BLaER1 (cell line): Measurements from ENCODE around the gene RPRD1B.

Experiments used
- H3K27ac ChIP-seq: shearing (Covaris generic); formaldehyde crosslinking; 2 replicates; pipeline ENCODE4 v1.8.1; 2022
- H3K27me3 ChIP-seq: shearing (Covaris generic); formaldehyde crosslinking; 2 replicates; pipeline ENCODE4 v1.8.1; 2022
- H3K36me3 ChIP-seq: shearing (Covaris generic); formaldehyde crosslinking; 2 replicates; pipeline ENCODE4 v1.8.1; 2022
- H3K4me1 ChIP-seq: shearing (Covaris generic); formaldehyde crosslinking; 2 replicates; pipeline ENCODE4 v1.8.1; 2022
- H3K4me2 ChIP-seq: shearing (Covaris generic); formaldehyde crosslinking; 2 replicates; pipeline ENCODE4 v1.8.1; 2022
- H3K4me3 ChIP-seq: shearing (Covaris generic); formaldehyde crosslinking; 2 replicates; pipeline ENCODE4 v1.8.1; 2022
- H3K9ac ChIP-seq: shearing (Covaris generic); formaldehyde crosslinking; 2 replicates; pipeline ENCODE4 v1.8.1; 2022
- H3K9me3 ChIP-seq: shearing (Covaris generic); formaldehyde crosslinking; 2 replicates; pipeline ENCODE4 v1.8.1; 2022
- H4K20me1 ChIP-seq: shearing (Covaris generic); formaldehyde crosslinking; 2 replicates; pipeline ENCODE4 v1.8.1; 2022
- Cebpa-rat ChIP-seq: shearing (Covaris generic); IDR thresholded peaks from 2 replicates; pipeline ENCODE4 v1.8.1; 2022

RPRD1B gene

GRCh38 chr20:37990571-37991151 is 42.9 kb upstream of the RPRD1B start:
- H3K9ac ChIP-seq = no peak overlapping the region; the same call in 1 of the 2 replicates
- H4K20me1 ChIP-seq = peaks cover 25% of the 10 kb centered on the region
- no peaks in the 10 kb centered on the region for H3K27me3 ChIP-seq
- no peak overlapping the region for H3K4me3 ChIP-seq
- no peak overlapping the region for H3K27ac ChIP-seq
- no peak for TF ChIP-seq Cebpa-rat
- H3K4me2 ChIP-seq = peak overlapping the region; percentile 65
- no peaks in the 10 kb centered on the region for H3K9me3 ChIP-seq
- peaks cover 71% of the 10 kb centered on the region for H3K36me3 ChIP-seq
- H3K4me1 ChIP-seq = peaks cover 71% of the 10 kb centered on the region

DNA sequence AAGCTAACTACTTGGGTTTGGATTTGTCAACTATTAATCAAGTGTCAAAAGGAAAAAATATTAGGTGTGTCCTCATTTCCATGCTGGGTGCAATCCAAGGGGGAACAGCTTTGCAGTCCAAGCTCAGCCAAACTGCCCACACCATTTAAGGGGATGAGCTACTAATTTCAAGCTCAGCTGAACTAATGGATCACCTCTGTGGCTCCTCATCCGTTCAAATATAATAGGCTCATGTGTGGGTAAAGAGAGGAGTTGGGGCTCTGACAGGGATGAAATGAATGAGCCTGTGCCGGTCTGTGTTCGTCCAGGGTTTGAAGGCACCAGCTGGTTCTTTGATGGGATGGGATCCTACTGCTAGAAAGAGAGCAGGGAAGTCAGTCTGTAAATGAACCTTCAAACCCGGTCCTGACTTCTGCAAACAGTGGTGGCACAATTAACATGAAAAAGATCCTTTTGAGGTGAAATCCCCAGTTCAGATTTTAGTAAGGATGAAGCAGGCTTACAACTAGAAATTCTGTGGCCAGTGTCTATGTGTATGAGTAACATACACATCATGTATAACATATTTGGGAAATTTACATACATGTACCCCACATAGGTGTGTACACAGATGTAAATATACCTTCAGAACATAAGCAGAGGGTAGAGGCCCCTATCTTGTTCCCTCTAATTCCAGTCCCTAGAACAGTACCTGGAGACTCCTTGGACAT is 42.2 kb upstream of the RPRD1B start:
- Histone ChIP-seq H3K4me1 (peaks cover 66% of the 10 kb centered on the region), H3K27me3 (no peaks in the 10 kb centered on the region), H3K9ac (no peak overlapping the region), H3K27ac (no peak overlapping the region), H3K9me3 (no peaks in the 10 kb centered on the region), H4K20me1 (peaks cover 25% of the 10 kb centered on the region), H3K4me2 (peak overlapping the region; percentile 65), H3K36me3 (peaks cover 71% of the 10 kb centered on the region), H3K4me3 (no peak overlapping the region)
- TF ChIP-seq Cebpa-rat = no peak

DNA sequence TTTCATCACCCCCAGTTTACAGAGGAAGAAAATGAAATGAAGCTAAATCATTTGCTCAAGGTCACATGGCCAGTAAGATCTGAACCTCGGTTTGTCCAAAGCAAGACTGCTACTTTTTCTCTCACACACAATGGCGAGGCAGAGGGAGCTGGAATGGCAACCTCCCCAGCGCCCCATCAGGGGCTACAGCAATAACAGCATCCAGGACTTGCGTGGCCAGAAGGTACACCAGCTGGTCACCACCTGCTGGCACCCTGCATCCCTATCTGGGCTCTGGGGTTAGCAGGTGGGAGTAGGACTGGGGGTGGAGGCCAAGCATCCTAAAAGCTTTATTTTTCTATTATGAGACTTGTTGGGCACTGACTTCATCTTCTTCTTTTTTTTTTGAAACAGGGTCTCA is 41.6 kb upstream of the RPRD1B start:
- Histone ChIP-seq H4K20me1 (peaks cover 25% of the 10 kb centered on the region), H3K4me2 (no peak overlapping the region; the same call in 1 of the 2 replicates), H3K36me3 (peaks cover 71% of the 10 kb centered on the region), H3K27me3 (no peaks in the 10 kb centered on the region), H3K9ac (no peak overlapping the region), H3K4me1 (peaks cover 60% of the 10 kb centered on the region), H3K9me3 (no peaks in the 10 kb centered on the region), H3K27ac (no peak overlapping the region), H3K4me3 (no peak overlapping the region)
- TF ChIP-seq Cebpa-rat = no peak

DNA sequence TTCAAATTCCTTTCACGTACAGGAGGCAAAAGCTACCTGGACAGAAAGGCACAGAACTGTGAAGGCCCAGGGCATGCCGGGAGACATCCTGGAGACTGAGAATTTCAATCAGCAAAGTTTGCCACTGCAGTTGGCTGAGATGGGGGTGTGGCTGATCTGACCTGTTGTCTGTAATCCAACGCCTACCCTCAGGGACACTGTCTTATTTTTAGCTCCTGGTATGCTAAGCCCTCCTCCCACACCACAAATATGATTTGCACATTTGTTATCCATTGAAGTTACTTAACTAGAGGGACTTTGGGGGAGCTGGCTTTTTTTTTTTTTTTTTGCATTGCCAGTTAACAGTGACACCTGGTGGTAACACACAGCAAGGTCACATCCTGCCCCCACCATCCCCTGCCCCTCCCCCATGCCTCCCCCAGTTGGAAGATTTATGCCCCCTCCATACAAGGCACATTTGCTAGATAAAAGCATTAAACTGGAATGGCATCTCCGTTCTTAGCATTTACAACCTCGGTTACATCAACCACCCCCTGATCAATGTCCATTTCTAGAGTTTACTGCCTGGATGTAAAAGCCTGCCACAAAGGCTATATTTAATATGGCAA is 40.6 kb upstream of the RPRD1B start:
- peaks cover 51% of the 10 kb centered on the region for H3K4me1 ChIP-seq
- H3K9ac ChIP-seq = no peak overlapping the region
- H4K20me1 ChIP-seq = peaks cover 25% of the 10 kb centered on the region
- H3K4me2 ChIP-seq = peak overlapping the region; percentile 20; the same call in 1 of the 2 replicates
- peaks cover 77% of the 10 kb centered on the region for H3K36me3 ChIP-seq
- H3K9me3 ChIP-seq = no peaks in the 10 kb centered on the region
- H3K4me3 ChIP-seq = no peak overlapping the region
- TF ChIP-seq Cebpa-rat = no peak
- no peaks in the 10 kb centered on the region for H3K27me3 ChIP-seq
- no peak overlapping the region for H3K27ac ChIP-seq

DNA sequence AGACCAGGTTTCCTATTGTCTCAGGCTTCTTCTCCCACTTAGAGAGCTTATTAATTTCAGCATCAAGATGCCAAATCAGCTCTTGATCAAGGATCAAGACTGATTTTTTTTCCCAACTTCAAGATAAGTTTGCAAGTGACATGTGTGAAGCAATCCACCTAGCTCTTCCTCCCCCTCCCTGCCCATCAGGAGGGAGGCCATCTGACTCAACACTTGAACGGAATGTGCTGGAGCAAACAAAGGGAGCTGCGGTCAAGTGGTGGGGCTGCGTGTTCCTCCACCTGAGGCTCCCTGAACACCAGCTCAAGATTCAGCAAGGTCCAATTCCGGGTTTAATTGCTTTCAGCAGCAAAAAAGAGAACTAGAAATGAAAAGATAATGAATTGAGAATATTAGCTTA is 39.0 kb upstream of the RPRD1B start:
- no peak overlapping the region for H3K27ac ChIP-seq
- H3K9me3 ChIP-seq = no peaks in the 10 kb centered on the region
- peaks cover 39% of the 10 kb centered on the region for H3K4me1 ChIP-seq
- H3K4me2 ChIP-seq = no peak overlapping the region
- no peak overlapping the region for H3K4me3 ChIP-seq
- peaks cover 23% of the 10 kb centered on the region for H4K20me1 ChIP-seq
- TF ChIP-seq Cebpa-rat = no peak
- no peak overlapping the region for H3K9ac ChIP-seq
- H3K36me3 ChIP-seq = peaks cover 80% of the 10 kb centered on the region
- H3K27me3 ChIP-seq = no peaks in the 10 kb centered on the region

DNA sequence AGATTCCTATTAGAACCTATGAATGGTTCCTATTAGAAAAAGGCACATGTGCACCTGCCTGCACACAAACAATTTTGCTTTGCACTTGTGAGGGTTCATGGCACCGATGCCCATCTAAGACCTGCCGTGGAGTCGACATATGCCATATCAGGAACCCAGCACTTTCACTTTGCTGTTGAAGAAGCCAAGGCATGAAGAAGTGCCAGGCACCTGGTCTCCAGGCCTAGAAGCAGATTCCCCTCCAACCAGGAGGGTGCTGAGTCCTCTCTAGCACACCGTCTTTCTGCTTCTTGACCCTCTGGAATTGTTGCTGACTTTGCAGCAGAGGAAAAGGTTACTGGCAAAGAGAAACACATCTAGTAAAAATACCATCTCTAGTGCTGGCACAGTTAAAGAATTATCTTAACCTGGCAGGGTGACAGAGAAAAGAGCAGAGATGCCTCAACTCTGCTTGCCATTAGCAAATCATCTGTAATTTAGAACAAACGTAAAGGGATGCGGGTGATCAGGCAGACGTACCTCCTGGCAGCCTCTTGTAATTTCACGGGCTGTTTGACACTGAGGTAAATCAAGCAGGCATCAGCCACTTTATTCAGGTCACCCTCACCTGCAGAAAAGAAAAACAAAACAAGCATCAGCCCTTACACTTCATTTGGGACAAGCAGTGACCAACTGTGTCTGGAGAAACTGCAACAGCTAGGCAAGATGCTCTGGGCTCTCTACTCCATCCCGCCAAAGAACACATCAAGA is 37.5 kb upstream of the RPRD1B start:
- no peak overlapping the region for H3K4me2 ChIP-seq
- H4K20me1 ChIP-seq = peaks cover 12% of the 10 kb centered on the region
- peaks cover 23% of the 10 kb centered on the region for H3K4me1 ChIP-seq
- H3K36me3 ChIP-seq = peaks cover 92% of the 10 kb centered on the region
- H3K9ac ChIP-seq = no peak overlapping the region
- H3K27me3 ChIP-seq = no peaks in the 10 kb centered on the region
- no peak for TF ChIP-seq Cebpa-rat
- no peak overlapping the region for H3K4me3 ChIP-seq
- no peak overlapping the region for H3K27ac ChIP-seq
- H3K9me3 ChIP-seq = no peaks in the 10 kb centered on the region

GRCh38 chr20:37997516-37997915 is 36.0 kb upstream of the RPRD1B start:
- H3K4me1 ChIP-seq = peaks cover 9% of the 10 kb centered on the region
- H3K4me2 ChIP-seq = no peak overlapping the region
- no peaks in the 10 kb centered on the region; the same call in 1 of the 2 replicates for H4K20me1 ChIP-seq
- peaks cover 94% of the 10 kb centered on the region for H3K36me3 ChIP-seq
- H3K27me3 ChIP-seq = no peaks in the 10 kb centered on the region
- TF ChIP-seq Cebpa-rat = no peak
- H3K27ac ChIP-seq = no peak overlapping the region
- no peak overlapping the region for H3K9ac ChIP-seq
- H3K4me3 ChIP-seq = no peak overlapping the region
- no peaks in the 10 kb centered on the region for H3K9me3 ChIP-seq

DNA sequence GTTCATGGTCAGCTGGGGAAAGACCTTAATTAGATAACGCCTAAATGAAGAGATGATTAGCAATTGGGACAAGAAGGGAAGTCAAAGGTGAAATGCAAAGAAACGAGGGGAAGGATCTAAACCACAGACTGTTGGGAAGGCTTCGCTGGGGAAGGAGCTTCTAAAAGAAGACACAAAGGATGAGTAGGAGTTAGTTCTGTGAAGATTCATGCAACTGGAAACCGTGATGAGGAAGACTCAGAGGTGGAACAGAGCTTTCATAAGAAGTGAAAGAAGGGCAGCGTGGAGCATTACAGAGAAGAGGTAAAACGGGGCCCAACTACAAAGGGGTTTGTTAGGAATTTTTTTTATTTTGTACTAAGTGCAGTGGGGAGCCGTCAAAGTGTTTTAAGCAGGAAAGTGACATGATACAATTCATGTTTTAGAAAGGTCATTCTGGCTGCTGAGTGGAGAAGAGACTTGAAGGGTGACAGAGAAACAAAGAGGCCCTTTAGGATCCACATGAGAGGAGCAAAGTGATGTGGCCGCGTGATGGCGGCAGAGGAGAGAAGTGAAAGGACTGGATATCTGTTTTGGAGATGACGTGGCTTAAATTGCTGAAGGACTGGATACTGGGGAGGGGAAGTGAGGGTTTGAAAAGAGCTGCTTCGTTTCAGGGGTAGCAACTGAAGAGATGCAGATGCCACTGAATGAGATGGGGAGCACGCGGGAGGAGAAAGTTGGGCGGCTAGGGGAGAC is 33.9 kb upstream of the RPRD1B start:
- H3K36me3 ChIP-seq = peaks cover 100% of the 10 kb centered on the region
- peaks cover 5% of the 10 kb centered on the region; the same call in 1 of the 2 replicates for H4K20me1 ChIP-seq
- no peaks in the 10 kb centered on the region for H3K27me3 ChIP-seq
- no peak overlapping the region for H3K27ac ChIP-seq
- no peaks in the 10 kb centered on the region for H3K4me1 ChIP-seq
- no peak overlapping the region for H3K4me3 ChIP-seq
- no peak for TF ChIP-seq Cebpa-rat
- H3K9ac ChIP-seq = no peak overlapping the region
- H3K4me2 ChIP-seq = no peak overlapping the region
- no peaks in the 10 kb centered on the region for H3K9me3 ChIP-seq

DNA sequence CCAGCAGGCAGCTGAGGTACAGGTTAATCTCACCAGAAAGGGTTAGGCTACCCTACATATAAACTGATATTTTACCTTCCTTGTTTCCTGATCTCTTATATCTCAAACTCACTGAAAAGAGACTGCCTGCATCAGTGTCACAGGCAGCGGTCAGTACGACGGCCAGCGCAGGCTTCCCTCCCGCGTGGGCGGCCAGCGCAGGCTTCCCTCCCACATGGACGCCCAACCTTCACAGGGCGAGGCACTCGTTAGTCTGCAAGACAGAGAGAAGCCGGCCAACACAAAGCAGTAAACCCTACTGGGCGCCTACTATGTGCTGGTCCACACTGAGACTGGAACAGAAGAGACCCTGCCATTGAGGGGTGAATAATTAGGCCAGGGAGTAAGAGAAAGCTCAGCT is 33.3 kb upstream of the RPRD1B start:
- H3K4me2 ChIP-seq = no peak overlapping the region
- no peaks in the 10 kb centered on the region for H3K27me3 ChIP-seq
- no peak overlapping the region for H3K27ac ChIP-seq
- H3K4me1 ChIP-seq = no peaks in the 10 kb centered on the region
- no peak for TF ChIP-seq Cebpa-rat
- H4K20me1 ChIP-seq = peaks cover 11% of the 10 kb centered on the region; the same call in 1 of the 2 replicates
- peaks cover 100% of the 10 kb centered on the region for H3K36me3 ChIP-seq
- H3K9ac ChIP-seq = no peak overlapping the region
- no peak overlapping the region for H3K4me3 ChIP-seq
- H3K9me3 ChIP-seq = no peaks in the 10 kb centered on the region
